Measurements from ENCODE around the gene MGLL.

The MGLL gene

GRCh38 chr3:127789990-127790881 lies 32.1 kb downstream of the MGLL start:
- DNase-seq (ENCODE audit: low read depth), result no peak

DNA sequence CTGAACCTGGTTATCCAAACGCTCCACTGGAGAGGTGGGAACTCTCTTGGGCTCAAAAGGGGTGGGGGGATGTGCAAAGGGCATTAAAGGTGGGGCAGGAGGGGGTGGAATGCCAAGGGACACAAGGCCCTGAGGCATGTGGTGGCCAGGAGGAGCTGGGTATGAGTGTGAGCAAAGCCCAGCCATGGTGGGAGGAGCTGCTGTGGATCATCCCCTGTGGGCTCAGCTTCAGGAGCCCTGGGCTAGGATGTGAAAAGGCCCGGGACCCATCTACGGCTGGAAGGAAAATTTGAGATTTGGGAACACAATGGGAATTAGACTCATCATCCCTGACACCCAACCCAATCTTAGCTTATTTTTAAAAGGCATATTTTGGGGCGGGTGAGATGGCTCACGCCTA lies 33.3 kb downstream of the MGLL start:
- no peak for DNase-seq (ENCODE audit: low read depth)

GRCh38 chr3:127788451-127788909 lies 33.8 kb downstream of the MGLL start:
- no peak for DNase-seq (ENCODE audit: low read depth)

DNA sequence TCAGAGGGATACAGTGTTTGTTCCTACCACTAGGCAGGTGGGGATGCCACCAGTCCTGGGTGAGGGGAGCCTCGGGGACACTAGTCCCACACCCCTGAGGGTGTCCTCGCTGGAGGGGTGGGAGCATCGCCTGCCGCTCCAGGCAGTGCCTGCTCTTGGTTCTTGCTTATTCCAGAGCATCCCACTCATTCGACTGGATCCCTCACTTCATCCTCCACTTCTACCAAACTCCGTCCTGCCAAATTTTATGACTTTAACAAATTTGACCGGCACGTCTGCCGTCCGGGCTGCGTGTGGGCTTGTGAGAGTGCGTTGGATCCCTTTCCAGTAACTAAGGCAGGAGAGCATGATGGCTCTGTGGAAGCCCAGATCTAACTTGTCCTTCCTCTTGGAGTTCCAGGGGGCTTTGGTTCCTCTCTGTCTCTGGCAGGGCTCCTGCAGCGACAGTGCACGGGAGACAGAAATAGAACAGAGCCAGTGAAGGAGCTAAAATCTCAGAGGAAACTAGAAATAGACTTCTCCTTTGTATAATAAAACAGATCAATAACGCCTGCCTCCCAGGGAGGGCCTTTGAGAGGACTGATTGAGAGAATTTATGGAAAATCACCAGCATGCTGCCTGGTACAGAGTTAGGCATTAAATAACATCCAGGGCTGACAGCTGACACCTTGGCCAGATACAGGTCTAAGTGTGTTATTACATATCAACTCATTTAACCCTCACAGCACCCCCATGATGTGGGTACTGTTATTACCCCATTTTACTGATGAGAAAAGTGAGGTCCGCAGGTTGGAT lies 34.5 kb downstream of the MGLL start:
- no peak for DNase-seq (ENCODE audit: low read depth)

DNA sequence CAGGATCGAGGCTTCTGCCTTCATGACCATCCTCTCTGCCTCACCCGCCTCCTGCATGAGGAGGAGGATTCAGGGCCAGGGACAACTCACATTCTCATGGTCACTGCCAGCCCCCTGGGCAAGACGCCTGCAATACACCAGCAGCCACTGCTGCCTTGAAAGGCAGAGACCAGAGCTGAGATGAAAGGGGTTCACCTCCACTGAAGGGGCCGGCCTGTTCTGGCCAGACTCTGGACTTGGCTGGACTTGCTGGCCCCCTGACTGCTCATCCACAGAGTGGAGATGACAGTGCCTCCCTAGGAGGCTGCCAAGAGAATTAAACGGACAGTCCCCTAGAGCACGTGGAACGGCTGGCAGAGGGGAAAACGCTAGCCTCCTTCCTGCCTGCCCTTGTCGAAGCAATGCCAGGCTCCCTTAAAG lies 35.2 kb downstream of the MGLL start:
- no peak for DNase-seq (ENCODE audit: low read depth)

DNA sequence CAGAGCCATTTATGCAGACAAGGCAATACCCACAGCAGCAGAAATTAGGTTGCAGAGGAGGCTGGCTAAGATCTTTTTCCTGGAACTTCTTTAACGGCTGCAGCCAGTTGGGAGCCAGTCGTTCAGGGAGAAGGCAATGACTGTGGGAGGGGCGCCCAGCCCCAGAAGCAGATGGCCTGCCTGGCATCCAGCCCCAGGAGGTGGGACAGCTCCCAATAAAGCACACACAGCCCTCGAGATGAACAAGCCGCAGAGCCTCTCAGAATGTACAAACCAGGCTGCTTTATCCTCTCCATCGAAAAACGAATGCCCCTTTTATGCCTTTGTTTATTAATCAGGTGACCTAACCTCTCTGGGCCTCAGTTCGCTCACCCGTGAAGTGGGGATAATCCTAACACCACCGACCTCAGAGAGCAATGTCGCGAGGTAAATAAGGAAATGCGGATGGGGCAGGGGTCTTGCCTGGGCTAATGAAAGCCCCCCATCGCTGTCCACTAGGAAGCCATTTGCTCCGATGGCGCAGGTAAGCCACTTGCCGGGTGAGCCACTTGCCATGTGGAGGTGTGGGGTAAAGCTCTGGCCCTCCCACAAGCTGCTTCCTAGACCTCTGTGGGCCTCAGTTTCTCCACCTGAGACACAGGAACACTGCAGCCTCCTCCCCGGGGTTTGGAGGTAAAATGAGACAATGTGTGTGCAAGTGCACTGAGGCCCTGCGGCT lies 35.8 kb downstream of the MGLL start:
- DNase-seq (ENCODE audit: low read depth), result no peak

DNA sequence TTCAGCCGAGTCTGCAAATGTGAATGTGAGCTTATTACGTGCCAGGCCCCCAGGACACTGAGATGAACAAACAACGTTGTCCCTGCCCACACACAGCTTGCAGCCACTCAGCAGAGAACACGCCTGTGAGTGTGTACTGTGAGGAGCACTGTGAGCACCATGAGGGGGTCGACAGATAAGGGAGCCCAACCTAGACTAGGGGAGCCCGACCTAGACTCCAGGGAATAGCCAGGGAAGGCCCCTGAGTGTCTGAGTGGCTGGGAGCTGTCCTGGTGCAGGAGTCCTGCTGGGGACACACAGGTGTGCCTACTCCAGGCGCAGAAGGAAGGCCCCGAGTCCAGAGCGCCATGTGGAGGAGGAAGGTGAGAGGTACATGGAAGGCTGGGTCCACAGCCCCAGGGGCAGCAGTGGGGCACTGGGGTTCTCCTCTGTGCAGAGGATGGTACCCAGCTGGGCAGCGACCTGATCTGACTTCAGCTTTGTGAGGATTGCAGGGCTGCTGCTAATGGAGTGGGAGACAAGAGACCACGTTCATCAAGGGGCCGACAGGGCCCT lies 36.5 kb downstream of the MGLL start:
- no peak for DNase-seq (ENCODE audit: low read depth)

GRCh38 chr3:127784865-127785710 lies 37.2 kb downstream of the MGLL start:
- DNase-seq (ENCODE audit: low read depth), result no peak

- no peak for DNase-seq (ENCODE audit: low read depth)
Observed at GRCh38 chr3:127784283-127784682, 38.0 kb downstream of the MGLL start.

DNA sequence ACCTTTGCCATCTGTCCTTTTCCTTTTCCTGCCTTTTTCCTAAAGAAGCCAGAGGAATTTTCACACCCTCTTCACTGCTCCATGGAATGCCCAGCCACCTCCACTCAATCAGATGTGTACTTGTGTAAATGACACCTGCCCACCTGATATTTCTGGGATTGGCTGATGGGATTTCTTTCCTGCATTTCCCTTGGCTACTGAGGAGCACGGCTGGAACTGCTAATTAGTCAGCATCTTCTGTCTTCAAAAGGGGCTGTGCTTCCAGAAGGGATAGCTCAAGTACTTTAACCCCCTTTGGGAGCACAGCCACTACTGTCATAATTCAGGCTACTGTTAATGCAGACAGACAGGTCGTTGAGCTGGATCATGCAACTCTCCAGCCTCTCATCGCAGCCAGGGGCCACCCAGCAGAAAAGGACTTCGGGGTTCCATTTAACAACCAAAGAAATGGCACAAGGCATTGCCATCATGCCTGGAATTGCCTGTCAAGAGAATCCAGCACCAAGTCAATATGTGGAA lies 38.6 kb downstream of the MGLL start:
- DNase-seq (ENCODE audit: low read depth), result no peak

DNA sequence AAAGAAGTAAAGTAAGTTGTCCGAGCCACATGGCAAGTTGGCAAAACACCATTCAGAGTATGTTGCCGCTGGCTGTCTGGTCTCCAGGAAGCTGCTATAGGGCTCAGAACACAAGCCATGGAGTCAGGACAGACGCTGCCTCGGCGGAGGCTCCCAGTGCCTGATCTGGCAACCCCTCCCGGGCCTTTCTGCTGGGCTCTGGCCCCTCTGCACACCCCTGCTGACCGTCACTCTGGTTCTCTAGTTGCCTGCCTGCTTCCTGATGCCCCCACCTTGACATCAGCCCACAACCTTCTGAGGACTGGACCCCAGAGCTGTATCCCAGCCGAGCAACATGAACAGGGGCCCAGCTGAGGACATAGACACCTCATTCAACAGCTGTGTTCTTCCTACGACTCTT lies 39.1 kb downstream of the MGLL start:
- DNase-seq (ENCODE audit: low read depth), result no peak

DNA sequence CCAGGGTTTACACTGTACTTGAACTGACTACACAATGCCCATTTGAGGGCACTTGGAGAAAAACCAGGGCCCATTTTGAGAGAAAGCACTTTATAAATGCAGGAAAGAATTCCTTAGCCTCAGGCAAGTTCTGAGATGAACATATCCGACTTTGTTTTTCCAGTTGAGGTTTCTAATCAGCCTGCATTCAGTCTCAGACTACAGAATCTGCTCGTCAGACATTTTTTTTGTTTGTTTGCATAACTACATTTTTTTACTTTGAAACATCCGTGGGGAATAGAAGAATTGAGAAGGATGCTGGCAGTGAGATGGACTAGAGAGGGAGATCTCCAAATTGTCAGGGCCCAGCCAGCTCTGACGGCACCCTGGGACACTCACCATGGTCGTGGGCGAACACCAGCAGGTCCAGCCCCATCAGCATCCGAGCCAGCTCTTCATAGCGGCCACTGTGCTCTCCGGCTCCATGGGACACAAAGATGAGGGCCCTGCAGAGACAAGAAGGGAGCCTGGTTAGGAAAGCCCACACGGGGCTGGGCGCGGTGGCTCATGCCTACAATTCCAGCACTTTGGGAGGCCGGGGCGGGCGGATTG lies 40.8 kb downstream of the MGLL start:
- no peak for DNase-seq (ENCODE audit: low read depth)

DNA sequence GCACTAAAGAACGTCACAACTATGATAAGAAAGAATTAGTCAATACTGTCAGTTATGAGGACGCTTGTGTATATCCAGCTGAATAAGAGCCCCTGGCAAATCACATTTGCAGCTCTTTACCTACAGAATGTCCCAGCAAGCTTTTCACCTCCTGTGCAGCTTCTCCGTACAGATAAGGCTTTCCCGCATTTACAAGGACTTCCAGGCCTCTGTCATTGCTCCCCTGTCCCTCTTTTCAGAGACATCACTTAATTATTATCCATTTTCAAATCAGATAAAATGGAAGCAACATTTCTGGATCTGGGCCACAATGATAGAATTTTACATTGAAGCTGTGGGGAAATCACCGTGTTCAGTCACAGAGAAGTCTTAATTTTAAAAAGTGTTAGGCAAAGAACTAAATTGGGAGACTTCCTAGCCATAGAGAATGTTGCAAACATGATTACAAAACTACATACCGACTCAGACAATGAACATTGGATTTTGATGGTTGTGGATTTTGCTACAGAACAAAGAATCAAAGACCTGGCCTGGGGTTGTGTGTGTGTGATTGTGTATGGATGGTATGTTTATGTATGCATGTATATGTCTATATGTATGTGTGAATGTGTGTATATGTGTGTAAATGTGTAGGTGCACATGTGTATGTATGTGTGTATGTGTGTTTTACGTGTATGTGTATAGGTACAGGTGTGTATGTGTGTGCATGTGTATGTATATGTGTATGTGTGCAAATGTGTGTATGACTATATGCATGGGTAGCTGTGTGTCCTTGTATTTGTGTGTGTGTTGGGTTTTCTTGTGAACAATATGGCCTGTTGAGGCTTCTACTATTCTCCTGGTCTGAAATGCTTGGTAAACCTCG lies 41.5 kb downstream of the MGLL start:
- no peak for DNase-seq (ENCODE audit: low read depth)

- no peak for DNase-seq (ENCODE audit: low read depth)
Observed at GRCh38 chr3:127779747-127780146, 42.6 kb downstream of the MGLL start.

- DNase-seq (ENCODE audit: low read depth), result no peak
Observed at GRCh38 chr3:127777921-127778656, 44.2 kb downstream of the MGLL start.

DNA sequence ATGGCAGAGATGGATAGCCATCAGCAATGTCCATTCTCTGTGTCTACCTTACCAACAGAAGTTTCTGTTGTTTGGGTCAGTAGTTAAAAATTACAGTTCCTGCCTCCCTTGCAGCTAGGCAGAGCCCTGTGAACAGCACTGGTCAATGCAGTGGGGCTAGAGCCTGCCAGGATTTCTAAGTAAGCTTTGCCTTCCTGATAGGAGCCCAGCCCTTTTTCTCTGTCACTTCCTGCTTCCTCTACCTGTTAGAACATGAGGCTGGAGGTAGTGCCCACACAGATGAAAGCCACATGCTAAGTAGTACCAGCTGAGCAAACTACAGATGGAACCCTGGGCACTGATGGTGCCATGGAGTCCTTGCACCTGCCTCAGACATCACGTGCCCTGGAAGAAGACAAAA lies 45.0 kb downstream of the MGLL start:
- DNase-seq (ENCODE audit: low read depth), result no peak

- DNase-seq (ENCODE audit: low read depth), result no peak
Observed at GRCh38 chr3:127776347-127776746, 46.0 kb downstream of the MGLL start.

- DNase-seq (ENCODE audit: low read depth), result no peak
Observed at GRCh38 chr3:127775398-127776109, 46.8 kb downstream of the MGLL start.

Data from stimulated activated CD4-positive, alpha-beta T cell treated with anti-CD3 and anti-CD28 coated beads, Interleukin-2, amount 100 ng/mL, for 4 hours (primary cell).